Panc1 (cell line): ENCODE measurements around the gene MFAP1.

ENCODE experiments used
- CTCF ChIP-seq: fragments of 450-650 bp; IDR thresholded peaks from 2 replicates; pipeline ENCODE4 v1.5.1; 2017; ENCODE audit warnings: mild to moderate bottlenecking
- POLR2AphosphoS5 ChIP-seq: IDR thresholded peaks from 2 replicates; pipeline ENCODE4 v1.6.1; 2012; ENCODE audit warnings: mild to moderate bottlenecking, low read depth, low read length, moderate library complexity
- SIN3A ChIP-seq: IDR thresholded peaks from 2 replicates; pipeline ENCODE4 v1.6.1; 2012; ENCODE audit warnings: low read depth, mild to moderate bottlenecking, low read length, moderate library complexity, borderline replicate concordance; ENCODE audit not compliant: insufficient read depth

GRCh38 chr15:43769584-43770228 lies 54.8 kb downstream of the MFAP1 start:
- TF ChIP-seq CTCF = peak; percentile 89
- TF ChIP-seq SIN3A = no peak
- TF ChIP-seq POLR2AphosphoS5 = no peak
